Retina (tissue), 1 donor: Measurements from ENCODE around the gene CDH23.
A peak's percentile ranks its signal among the peaks of the same experiment; 100 is the strongest.

Source experiments
- DNase-seq: peaks from one replicate; pipeline ENCODE4 v3.0.0-alpha.2; 2016

CDH23 gene

DNA sequence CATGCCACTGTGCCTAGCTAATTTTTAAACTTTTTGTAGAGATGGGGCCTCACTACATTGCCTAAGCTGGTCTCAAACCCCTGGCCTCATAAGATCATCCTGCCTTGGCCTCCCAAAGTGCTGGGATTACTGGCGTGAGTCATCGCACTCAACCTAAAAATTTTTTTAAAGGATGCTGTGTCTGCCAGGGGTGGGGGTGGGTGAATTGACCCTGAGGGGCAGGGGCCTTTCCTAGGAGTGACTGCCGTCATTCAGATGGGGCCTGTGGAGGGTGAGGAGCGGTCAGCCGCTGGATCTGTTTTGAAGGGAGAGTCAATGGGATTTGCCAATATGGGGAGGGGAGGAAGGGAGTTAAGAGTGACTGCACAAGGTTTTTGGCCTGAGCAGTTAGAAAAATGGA is 233.4 kb downstream of the CDH23 start:
- DNase-seq: no peak

DNA sequence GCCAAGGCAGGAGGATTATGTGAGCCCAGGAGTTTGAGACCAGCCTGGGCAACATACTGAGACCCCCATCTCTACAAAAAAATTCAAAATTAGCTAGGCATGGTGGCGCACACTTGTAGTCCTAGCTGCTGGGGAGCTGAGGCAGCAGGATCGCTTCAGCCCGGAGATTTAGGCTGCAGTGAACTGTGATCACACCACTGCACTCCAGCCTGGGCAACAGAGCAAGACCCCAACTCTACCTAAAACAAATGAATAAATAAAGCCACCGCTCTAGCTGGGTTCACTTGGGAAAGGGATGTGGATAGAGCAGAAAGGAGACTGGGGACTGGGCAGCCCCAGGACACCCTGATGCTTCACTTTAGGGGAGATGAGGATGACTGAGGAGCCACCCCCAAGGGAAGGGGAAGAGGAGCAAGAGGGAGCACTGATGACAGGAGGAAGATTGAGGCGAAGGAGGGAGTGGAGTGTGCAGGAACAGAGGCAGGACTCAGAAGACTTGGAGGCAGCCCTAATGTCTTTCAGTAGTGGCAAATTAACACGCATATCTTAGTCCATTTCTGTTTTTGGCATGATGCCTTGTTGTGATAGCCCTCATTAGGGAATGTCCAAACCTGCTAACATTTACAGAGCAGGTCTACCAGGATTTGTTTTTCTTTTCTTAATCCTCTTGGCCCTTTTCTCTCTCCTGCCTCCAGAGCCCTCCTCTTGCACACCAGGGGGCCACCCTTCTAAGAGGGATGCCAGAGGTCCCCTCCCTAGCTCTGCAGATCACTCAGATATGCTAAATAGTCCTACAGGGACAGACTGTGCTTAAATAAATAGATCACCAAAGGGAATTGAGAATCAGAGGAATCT is 234.5 kb downstream of the CDH23 start:
- no peak for DNase-seq

DNA sequence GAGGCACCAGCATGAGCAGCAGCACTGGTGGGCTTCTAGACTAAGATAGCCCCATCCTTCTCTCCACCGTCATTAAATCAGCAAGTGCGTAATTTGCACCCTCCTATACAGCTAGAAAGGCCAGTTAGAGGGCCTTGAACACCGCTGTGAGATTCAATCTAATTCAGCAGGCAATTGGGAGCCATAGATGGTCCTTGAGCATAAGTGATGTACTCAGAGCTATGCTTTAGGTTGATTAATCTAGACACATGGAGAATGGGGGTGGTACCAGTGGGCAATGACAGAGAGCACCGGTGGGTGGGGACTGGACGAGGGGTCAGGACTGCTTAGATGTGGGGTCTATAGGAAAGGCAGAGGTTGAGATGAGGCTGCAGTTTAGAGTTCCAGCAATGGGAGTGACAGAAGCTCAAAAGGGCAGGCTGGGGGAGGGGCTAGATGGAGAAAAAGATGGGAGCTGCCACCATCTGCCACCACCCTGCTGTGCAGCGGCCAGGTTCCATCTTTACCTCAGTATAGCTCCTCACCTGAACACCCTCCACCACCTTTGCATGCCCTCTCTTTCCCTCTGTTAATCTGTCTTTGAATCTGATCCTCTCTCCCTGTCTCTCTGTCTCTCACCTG is 235.6 kb downstream of the CDH23 start:
- DNase-seq: no peak

- DNase-seq: no peak
Measured at GRCh38 chr10:71632896-71633600, 236.3 kb downstream of the CDH23 start.

GRCh38 chr10:71633920-71634319 is 237.2 kb downstream of the CDH23 start:
- no peak for DNase-seq

DNA sequence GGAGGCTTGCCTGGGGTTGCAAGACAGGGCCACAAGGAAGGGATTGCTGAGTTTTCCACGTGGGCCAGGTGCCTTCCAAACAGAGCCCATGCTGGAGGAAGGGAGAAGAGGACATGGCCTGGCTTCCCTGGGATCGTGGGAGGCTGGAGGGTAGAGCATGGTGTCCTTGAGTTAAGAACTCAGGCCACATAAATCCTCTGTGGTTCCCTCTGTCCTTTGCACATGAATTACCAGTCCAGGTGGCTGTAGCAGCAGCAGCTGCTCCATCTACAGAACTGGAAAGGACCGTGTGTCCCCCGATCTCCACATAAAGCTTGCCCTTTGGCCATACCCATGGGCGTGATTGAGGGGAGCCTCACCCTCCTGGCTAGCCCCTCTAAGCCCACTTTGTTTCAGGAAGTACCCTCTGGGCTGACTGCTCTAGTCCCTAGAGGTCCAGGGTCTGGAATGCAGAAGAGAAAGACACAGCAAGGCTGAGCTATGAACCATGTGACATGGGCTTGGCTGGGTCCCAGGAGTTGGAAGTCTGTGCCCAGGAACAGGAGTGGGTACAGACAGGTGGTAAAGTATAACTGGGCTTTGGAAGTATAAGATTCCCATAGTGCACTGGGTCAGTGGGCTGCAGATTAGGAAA is 237.9 kb downstream of the CDH23 start:
- no peak for DNase-seq

DNA sequence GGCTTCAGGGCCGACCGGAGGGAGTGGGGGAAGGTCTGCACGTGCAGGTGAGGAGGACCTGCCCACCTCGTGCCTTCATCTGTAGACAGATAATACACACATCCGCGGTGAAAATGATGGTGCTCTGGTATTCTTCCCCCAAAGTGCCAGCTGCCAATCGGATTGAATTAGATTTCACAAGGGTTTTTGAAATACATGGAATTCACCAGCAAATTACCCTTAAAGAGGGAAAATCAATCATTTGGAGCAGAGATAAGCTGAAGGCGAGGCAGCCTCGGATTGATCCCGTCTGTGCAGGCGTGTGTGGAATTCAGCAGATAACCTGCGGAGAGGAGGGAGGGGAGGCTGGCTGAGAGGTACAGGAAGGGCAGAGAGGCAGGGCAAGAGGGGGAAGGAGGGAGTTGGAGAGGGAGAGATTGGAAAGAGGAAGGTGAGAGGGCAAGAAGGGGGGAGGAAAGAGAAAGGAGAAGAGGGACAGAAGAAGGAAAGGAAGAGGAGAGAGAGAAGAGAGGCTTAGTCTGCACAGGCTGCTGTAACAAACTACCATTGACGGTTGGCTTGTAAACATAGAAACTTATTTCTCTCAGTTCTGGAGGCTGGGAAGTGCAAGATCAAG is 238.6 kb downstream of the CDH23 start:
- DNase-seq: no peak

GRCh38 chr10:71635867-71636266 is 239.1 kb downstream of the CDH23 start:
- DNase-seq: no peak

DNA sequence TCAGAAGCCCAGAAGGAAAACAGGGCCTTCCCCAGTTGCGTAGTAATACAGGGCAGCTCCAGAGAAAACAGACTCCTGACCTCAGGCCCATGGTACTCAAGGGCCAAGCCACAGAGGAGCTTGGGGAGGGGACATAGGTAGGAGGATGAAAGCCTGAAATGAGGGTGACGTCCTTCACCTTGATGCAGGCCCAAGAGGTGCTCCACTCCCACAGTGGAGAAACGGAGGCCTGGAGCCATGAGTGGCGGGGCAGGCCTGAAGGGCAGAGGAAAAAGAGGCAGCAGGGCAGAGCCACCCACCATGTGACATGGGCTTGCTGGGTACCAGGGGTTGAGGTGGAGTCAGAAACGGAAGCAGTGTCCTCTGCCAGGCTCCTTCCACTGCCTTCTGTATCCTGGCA is 239.9 kb downstream of the CDH23 start:
- no peak for DNase-seq

- DNase-seq: no peak
Measured at GRCh38 chr10:71637305-71637704, 240.6 kb downstream of the CDH23 start.

DNA sequence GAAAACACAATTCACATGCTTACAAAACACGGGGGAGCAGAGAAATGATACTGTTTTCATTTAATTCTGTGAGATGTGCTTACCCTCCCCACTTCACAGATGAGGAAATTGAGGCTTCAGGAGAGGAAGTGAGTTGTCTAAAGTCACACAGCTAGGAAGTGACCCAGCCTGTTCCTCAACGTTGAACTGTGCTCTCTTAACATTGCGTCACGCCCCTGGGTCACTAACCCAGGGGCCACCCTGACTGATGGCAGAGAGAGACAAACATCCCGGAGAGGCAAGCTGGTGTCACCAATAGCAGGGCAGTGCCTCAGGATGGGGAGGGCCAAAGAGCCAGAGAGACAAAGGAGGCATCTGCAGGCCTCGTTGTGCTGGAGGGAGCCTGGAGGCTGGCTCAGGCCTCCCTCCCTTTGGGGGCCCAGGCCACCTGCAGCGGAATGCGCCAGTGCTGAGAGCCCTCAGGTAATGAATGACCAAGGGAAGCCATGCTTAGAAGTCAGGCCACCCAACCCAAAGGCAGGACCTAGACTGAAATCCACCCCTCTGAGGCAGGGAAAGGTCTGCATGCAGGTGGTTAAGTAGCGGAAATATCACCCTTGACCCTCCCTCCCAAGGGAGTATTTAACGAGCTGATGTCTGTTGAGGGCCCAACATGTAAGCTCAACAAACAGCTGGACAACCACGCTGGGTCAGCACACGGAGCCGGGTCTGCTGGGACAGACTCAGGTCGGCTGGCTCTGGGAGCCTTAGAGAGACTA is 241.5 kb downstream of the CDH23 start:
- peak; percentile 54 for DNase-seq

- DNase-seq: no peak
Measured at GRCh38 chr10:71638822-71639719, 242.4 kb downstream of the CDH23 start.

DNA sequence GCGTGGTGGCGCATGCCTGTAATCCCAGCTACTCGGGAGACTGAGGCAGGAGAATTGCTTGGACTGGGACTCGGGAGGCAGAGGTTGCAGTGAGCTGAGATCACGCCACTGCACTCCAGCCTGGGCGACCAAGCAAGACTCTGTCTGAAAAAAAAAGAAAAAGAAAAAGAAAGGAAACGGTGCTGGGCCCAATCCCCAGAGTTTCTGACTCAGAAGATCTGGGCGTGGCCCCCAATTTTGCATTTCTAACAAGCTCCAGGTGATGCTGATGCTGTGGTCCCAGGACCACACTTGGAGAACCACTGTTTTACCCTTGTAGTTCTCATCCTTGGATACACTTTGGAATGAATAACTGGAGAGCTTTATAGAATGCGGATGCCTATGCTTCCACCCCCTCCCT is 243.9 kb downstream of the CDH23 start:
- no peak for DNase-seq

GRCh38 chr10:71641449-71641848 is 244.7 kb downstream of the CDH23 start:
- DNase-seq: no peak

- no peak for DNase-seq
Measured at GRCh38 chr10:71641986-71642385, 245.3 kb downstream of the CDH23 start.

GRCh38 chr10:71643904-71644303 is 247.2 kb downstream of the CDH23 start:
- no peak for DNase-seq

DNA sequence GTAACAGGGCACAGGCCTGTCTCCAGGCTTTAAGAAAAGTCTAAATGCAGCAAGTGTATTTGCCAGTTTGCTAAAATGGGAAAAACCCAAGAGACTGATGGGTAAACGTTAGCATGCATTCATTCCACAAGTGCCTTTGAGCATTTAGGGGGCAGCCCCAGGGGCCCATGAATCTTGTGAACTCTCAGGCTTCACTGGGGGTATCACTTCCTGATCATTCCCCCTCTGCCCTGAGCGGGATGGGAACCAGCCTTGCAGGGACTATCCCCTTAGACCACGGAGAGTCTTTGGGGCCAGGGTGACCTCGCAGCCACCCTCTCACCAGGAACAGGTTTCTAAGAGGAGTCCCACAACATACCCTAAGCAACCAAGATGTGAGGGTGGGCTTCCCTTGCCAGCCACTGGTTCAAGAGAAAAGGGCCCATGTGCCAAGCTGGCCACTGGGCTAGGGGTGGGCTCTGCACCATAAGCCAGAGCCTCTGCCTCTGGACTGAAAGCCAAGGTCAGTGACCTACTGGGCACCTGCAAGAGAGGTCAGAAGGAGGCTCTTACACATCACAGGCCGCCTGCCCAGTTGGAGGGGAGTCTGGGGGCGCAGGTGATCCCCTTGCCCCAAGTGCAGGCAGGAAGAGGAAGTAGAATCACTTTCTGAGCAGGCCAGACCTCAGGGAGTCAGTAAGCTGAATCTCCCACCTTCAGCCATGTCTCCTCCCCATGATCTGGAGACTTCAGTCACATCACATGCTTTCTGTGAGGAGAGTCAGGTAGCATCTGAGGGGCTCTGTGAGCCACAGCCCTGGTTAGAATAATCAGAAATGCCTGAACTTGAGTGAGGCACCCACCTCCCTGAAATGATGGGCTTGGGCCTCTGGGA is 247.8 kb downstream of the CDH23 start:
- DNase-seq: no peak

DNA sequence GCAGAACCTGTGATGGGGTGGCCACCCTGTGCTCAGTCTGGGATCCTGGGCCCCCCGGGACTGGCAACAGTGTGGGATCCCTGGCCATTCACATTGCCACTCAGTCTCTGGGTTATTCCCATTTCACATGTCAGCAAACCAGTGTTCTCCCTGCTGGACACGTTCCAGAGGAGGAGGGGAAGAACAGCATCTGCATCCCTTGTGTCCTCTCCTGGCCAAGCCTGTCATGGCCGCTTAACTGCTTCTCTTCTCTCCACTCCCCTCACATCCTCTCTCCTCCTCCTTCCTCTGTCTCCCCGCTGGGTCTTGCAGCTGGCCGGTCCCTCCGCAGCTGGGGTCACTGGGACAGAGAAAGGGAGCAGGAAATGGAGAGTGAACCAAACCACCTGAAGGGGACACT is 248.5 kb downstream of the CDH23 start:
- DNase-seq: no peak

DNA sequence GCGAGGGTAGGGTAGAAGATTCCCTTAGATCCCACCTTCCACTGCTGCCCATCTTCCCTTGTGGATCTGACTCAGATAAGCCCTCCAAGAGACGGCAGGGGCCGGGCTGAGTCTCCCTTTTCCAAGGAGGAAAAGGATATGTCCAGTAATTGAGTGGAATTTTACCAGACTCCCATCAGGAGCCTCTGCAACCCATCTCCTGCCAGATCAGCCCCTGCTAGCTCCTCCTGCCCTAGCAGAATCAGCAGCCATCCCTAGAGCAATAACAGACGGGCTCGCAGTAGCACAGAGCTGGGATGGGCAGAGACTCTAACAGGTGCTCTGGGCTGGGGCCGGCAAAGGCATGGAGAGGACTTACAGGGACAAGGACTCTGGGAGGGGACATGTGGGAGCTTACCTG is 249.3 kb downstream of the CDH23 start:
- DNase-seq: no peak
